ENCODE results near the gene FATE1. TPM values are rescaled to one million over a fixed set of nuclear protein-coding genes. Genes with fewer than 3 reads are reported as not detected.

FATE1 gene
- total and polyA plus RNA-seq, 2 of the 13 experiments (the other 11 are each of a cell fraction or from before 2014, with no cell fraction given): not detected

GRCh38 chrX:151771726-151772125, 55.9 kb downstream of the FATE1 start:
- ChIA-PET POLR2A (no interaction called here), CTCF (ENCODE audit: low intra/inter-chr PET ratio, low total read pairs) (no interaction called here)
- no peaks in the 10 kb centered on the region for H3K36me3 ChIP-seq (replicated peaks in 1 of 2; ENCODE audit: control insufficient read depth in 1 of 2, insufficient read depth in 2 of 2, low read length in 2 of 2)
- in situ Hi-C loops (cut with HindIII; ENCODE audit: extremely low pct_ligation_motif_present, low pct_unique_long_range_greater_than_20kb): no loop called here
- H3K27ac ChIP-seq (ENCODE audit: extremely low read length, insufficient read depth, low read length): no peak overlapping the region
- no peak overlapping the region for H3K4me2 ChIP-seq (ENCODE audit: low read depth, low read length)
- no peaks in the 10 kb centered on the region for H4K20me1 ChIP-seq (ENCODE audit: insufficient read depth, low read length)
- no peaks in the 10 kb centered on the region for H3K9me3 ChIP-seq (ENCODE audit: low read length)
- intact Hi-C loops (cut with micrococcal nuclease; ENCODE audit: unreplicated experiment): no loop called here
- WGBS (ENCODE audit: low lambda C conversion rate): 0% methylated on average over 2 of the region's 3 CpGs
- no peak for DNase-seq (ENCODE audit: low spot score)
- no TSS peak for BruUV-seq (replicated peaks)
- TF ChIP-seq HDAC2 (CRISPR knock-in tag; IDR thresholded peaks at IDR 0.05): no peak
- TF ChIP-seq ZNF672 (CRISPR knock-in tag; IDR thresholded peaks at IDR 0.05): no peak
- no peak for TF ChIP-seq ARID4A (CRISPR knock-in tag; IDR thresholded peaks at IDR 0.05; ENCODE audit: borderline replicate concordance)
- no peak for TF ChIP-seq PLSCR1 (CRISPR knock-in tag; IDR thresholded peaks at IDR 0.05; ENCODE audit: borderline replicate concordance)
- TF ChIP-seq TRIM22 (IDR thresholded peaks at IDR 0.05): no peak
- TF ChIP-seq ZNF205 (CRISPR knock-in tag; IDR thresholded peaks at IDR 0.05): no peak
- TF ChIP-seq ZNF770 (CRISPR knock-in tag; IDR thresholded peaks at IDR 0.05): no peak
- TF ChIP-seq KAT8 (CRISPR knock-in tag; IDR thresholded peaks at IDR 0.05): no peak
- no peak overlapping the region for H3K4me3 ChIP-seq (replicated peaks in 1 of 3; ENCODE audit: insufficient read depth in 1 of 3, low read depth in 2 of 3, low read length in 3 of 3)
- H2AFZ ChIP-seq (ENCODE audit: low read length): no peak overlapping the region
- no peaks in the 10 kb centered on the region for H3K4me1 ChIP-seq (ENCODE audit: insufficient read depth, low read length)
- no peak overlapping the region for H3K9ac ChIP-seq (ENCODE audit: insufficient read depth, low read depth, low read length)
- H3K79me2 ChIP-seq (ENCODE audit: insufficient read depth, low read length): no peaks in the 10 kb centered on the region
- ATAC-seq: no peak
- no peak for FAIRE-seq
- no peaks in the 10 kb centered on the region for H3K27me3 ChIP-seq (ENCODE audit: control insufficient read depth in 1 of 2, insufficient read depth in 2 of 2, low read length in 2 of 2)
